NCI-H2196 (cell line): ENCODE results near the gene MTHFD2L.
"Not testable (repeated sequence)": the region's sequence is repeated elsewhere in the genome, so short reads cannot be mapped to it uniquely, and the experiment has no call there.

Experiments used
- DNase-seq: peaks from one replicate; lab custom pipeline; 2025; ENCODE audit not compliant: unreplicated experiment; lab: John Stamatoyannopoulos, UW

The MTHFD2L gene

DNA sequence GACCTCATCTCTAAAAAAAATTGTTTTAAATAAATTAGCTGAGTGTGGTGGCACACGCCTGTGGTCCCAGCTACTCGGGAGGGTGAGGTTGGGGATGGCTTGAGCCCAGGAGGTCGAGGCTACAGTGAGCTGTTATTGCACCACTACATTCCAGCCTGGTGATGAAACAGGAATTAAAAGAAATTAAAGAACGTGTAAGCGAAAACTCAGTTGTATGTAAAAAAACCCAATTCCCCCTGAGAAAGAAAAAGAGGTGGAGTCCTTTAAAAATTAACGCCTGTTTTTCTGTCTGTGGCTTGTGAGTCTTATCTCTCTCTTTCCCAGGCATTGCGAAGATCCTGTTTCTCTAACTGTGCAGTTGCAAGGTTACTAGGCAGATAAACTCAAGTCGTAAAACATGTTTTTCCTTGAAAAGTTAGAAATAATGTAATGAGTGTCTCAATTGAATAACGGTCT, 172.4 kb downstream of the MTHFD2L start:
- no peak for DNase-seq

DNA sequence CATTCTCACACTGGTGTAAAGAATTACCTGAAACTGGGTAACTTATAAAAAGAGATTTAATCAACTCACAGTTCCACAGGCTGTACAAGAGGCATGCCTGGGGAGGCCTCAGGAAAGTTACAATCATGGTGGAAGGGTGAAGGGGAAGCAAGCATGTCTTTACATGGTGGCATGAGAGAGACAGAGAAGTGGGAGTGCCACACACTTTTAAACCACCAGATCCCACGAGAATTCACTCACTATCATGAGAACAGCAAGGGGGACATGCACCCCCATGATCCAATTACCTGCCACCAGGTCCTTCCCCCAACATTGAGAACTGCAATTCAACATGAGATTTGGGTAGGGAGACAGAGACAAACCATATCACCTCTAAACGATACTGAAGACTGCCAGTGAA, 173.3 kb downstream of the MTHFD2L start:
- no peak for DNase-seq

DNA sequence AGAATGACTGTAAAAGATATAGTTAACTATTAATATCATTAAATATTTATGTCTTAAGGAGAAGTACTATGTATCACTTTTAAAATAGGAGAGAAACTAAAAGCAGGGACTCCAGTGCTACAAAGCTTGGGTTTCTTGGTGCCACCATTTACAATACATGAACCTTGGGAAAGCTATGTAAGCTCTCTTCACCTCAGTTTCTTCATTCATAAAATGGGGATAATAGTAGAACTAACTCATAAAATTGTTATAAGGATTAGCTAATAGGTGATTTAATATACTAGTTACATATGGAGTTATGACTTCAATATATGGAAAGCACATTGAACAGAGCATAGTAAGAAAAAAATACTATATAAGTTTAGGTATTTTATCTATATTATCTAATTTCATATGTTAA, 174.0 kb downstream of the MTHFD2L start:
- no peak for DNase-seq

DNA sequence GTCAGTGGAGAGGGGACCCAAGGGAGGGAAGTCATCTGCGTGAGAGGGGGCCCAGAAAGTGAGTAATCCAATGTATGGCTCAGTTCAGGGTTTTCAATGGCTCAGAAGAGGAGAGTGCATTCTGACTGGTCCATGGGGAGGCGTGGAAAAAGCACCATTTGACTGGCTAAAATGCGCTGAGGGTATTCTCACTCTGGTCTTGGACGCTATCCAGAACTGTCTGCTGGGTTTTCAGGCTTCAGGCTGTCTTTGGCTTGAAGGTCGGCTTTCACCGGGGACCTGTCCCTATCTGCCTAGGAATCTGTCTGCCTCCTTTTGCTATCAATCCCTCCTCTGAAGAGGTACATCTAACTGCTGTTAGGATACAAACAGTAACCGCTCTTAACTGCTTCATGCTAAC, 176.7 kb downstream of the MTHFD2L start:
- no peak for DNase-seq

DNA sequence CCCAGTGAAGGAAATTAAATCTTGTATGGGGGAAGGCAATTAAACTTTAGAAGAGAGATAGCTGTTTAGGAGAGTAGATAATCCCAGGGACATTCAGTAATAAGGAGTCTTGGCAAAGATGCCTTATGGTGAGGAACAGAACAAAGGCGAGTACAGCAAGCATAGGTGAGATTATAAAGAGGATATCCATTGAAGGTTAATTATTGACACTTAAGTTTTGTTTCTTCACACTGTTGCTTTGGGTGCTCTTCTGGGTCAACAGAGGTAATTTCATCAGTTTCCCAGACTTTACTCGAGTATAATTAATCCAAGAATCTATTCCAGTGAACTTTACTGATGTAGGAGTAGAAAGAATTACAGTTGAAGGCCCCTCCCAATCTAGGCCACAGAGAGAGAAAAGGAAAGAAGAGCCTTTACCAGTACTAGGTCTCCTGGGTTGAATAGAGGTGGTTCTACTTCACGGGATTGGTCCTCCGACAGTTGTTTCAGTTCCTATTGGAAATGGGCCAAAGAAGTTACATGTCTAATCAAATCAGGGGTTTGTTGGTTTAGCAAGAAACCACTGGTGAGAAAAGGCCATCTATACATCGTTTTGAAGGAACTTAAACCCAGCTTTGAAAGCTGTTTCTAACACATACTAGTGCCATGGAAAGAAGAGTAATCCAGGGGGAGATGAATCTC, 177.6 kb downstream of the MTHFD2L start:
- DNase-seq, result no peak

DNA sequence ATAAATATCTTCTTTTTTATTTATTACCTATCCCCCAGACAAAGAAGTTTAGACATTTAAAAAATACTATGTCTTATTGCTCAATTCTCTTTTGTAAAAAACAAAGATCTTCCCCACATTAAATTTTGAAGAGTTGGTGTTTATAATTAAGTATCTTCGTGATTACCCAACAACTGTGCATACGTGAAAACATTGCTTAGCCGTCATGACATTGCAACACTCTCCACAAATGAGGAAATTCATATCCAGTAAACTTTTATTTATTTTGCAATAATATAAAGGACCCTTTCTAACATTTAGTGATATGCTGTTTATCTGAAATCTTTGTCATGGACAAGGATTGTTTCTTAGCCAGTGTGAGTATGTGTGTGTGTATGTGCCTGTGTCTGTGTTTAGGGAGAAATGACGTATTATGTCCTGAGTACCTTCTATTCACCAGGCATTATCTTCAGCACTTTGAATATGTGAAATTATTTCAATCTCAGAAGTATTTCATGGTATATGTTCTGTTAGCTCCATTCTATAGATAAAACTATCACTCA, 180.9 kb downstream of the MTHFD2L start:
- no peak for DNase-seq

DNA sequence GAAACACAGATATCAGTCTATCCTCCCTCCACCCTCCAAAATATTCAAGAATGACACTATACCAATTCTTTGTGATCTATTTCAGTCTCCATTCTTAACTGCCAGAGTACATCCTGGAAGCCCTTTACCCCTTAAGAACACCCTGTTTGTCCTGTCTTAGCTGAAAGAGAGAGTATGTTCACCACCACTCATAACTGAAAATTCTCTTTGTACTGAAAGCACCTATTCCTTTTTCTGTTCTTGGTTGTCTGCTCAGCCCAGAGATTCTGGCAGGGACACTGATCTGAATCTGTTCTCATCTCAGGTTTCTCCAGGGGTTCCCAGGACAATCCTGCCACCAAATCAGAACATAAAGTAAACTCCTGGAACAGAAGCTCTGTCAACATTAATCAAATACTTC, 181.6 kb downstream of the MTHFD2L start:
- DNase-seq, result no peak

DNA sequence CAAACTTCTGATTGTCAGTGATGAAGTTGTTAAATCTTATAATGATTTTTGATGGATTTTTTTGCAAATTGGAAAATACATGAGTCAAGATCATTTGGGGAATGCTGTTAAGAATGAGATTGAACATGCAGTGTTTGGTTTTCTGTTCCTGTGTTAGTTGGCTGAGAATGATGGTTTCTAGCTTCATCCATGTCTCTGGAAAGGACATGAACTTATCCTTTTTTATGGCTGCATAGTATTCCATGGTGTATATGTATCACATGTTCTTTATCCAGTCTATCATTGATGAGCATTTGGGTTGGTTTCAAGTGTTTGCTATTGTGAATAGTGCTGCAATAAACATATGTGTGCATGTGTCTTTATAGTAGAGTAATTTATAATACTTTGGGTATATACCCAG, 182.5 kb downstream of the MTHFD2L start:
- DNase-seq, result not testable (repeated sequence)

DNA sequence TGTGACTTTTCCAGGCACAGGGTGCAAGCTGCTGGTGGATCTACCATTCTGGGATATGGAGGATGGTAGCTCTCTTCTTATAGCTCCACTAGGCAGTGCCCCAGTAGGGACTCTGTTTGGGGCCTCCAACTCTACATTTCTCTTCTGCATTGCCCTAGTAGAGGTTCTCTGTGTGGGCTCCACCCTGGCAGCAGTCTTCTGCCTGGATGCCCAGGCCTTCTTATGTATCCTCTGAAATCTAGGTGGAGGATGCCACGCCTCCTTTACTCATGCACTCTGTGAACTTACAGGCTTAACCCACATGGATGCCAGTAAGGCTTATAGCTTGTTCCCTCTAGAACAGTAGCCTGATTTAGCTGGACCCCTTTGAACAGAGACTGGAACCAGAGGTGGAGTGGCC, 186.1 kb downstream of the MTHFD2L start:
- DNase-seq, result no peak
